ENCODE data around the gene UBASH3B.
"Not testable (repeated sequence)": the region's sequence is repeated elsewhere in the genome, so short reads cannot be mapped to it uniquely, and the experiment has no call there.

UBASH3B gene

GRCh38 chr11:122807731-122808477 lies 152.4 kb downstream of the UBASH3B start:
- in situ Hi-C loops (cut with MboI; ENCODE audit: low sequenced_read_pairs), result no loop called here

- in situ Hi-C loops (cut with MboI; ENCODE audit: low sequenced_read_pairs), result no loop called here
Observed at GRCh38 chr11:122808478-122808869, 153.0 kb downstream of the UBASH3B start.

GRCh38 chr11:122809866-122810265 lies 154.3 kb downstream of the UBASH3B start:
- in situ Hi-C loops (cut with MboI; ENCODE audit: low sequenced_read_pairs), result no loop called here

GRCh38 chr11:122811721-122812120 lies 156.2 kb downstream of the UBASH3B start:
- in situ Hi-C loops (cut with MboI; ENCODE audit: low sequenced_read_pairs), result no loop called here

- in situ Hi-C loops (cut with MboI; ENCODE audit: low sequenced_read_pairs), result no loop called here
Observed at GRCh38 chr11:122812638-122813037, 157.1 kb downstream of the UBASH3B start.

GRCh38 chr11:122813176-122813893 lies 157.8 kb downstream of the UBASH3B start:
- in situ Hi-C loops (cut with MboI; ENCODE audit: low sequenced_read_pairs), result no loop called here

GRCh38 chr11:122813894-122814270 lies 158.4 kb downstream of the UBASH3B start:
- in situ Hi-C loops (cut with MboI; ENCODE audit: low sequenced_read_pairs), result no loop called here

GRCh38 chr11:122814401-122814800 lies 158.9 kb downstream of the UBASH3B start:
- in situ Hi-C loops (cut with MboI; ENCODE audit: low sequenced_read_pairs), result no loop called here

GRCh38 chr11:122815900-122816299 lies 160.4 kb downstream of the UBASH3B start:
- in situ Hi-C loops (cut with MboI; ENCODE audit: low sequenced_read_pairs), result no loop called here

- in situ Hi-C loops (cut with MboI; ENCODE audit: low sequenced_read_pairs), result no loop called here
Observed at GRCh38 chr11:122816761-122817520, 161.4 kb downstream of the UBASH3B start.

- in situ Hi-C loops (cut with MboI; ENCODE audit: low sequenced_read_pairs), result no loop called here
Observed at GRCh38 chr11:122820158-122820557, 164.6 kb downstream of the UBASH3B start.

GRCh38 chr11:122821169-122821568 lies 165.6 kb downstream of the UBASH3B start:
- in situ Hi-C loops (cut with MboI; ENCODE audit: low sequenced_read_pairs), result no loop called here

GRCh38 chr11:122822241-122822640 lies 166.7 kb downstream of the UBASH3B start:
- in situ Hi-C loops (cut with MboI; ENCODE audit: low sequenced_read_pairs), result no loop called here

- in situ Hi-C loops (cut with MboI; ENCODE audit: low sequenced_read_pairs), result no loop called here
Observed at GRCh38 chr11:122823564-122823963, 168.0 kb downstream of the UBASH3B start.

GRCh38 chr11:122829371-122829770 lies 173.8 kb downstream of the UBASH3B start:
- in situ Hi-C loops (cut with MboI; ENCODE audit: low sequenced_read_pairs), result not testable (repeated sequence)

GRCh38 chr11:122832297-122832696 lies 176.8 kb downstream of the UBASH3B start:
- in situ Hi-C loops (cut with MboI; ENCODE audit: low sequenced_read_pairs), result not testable (repeated sequence)

GRCh38 chr11:122832721-122833470 lies 177.4 kb downstream of the UBASH3B start:
- in situ Hi-C loops (cut with MboI; ENCODE audit: low sequenced_read_pairs), result no loop called here

GRCh38 chr11:122833846-122834464 lies 178.4 kb downstream of the UBASH3B start:
- in situ Hi-C loops (cut with MboI; ENCODE audit: low sequenced_read_pairs), result no loop called here

GRCh38 chr11:122836916-122837315 lies 181.4 kb downstream of the UBASH3B start:
- in situ Hi-C loops (cut with MboI; ENCODE audit: low sequenced_read_pairs), result no loop called here

GRCh38 chr11:122837528-122838346 lies 182.2 kb downstream of the UBASH3B start:
- in situ Hi-C loops (cut with MboI; ENCODE audit: low sequenced_read_pairs), result no loop called here
